ENCODE measurements around the gene TMC2. TPM values are rescaled to one million over a fixed set of nuclear protein-coding genes. Genes with fewer than 3 reads are reported as not detected.

TMC2 gene
- total and polyA plus RNA-seq, 2 of the 4 experiments (the other 2 are of a cell fraction) = not detected

GRCh38 chr20:2527762-2528161 lies 8.6 kb upstream of the TMC2 start:
- no peak overlapping the region for H4K91ac ChIP-seq (ENCODE audit: insufficient read depth, low read depth, low read length)
- no peak for ATAC-seq (ENCODE audit: low read depth)
- BruUV-seq (replicated peaks) = no TSS peak
- no peak overlapping the region for H3K27ac ChIP-seq (ENCODE audit: insufficient read depth, low read length)
- no peak overlapping the region for H2AK5ac ChIP-seq (ENCODE audit: low read depth, low read length)
- no peak overlapping the region for H2BK15ac ChIP-seq (ENCODE audit: low read depth, low read length)
- no peaks in the 10 kb centered on the region for H3K9me3 ChIP-seq (ENCODE audit: control insufficient read depth, insufficient read depth, low read length)
- H2AFZ ChIP-seq (replicated peaks; ENCODE audit: low read length, poor library complexity) = no peak overlapping the region
- no peak overlapping the region for H2BK5ac ChIP-seq (ENCODE audit: low read depth, low read length, poor library complexity, severe bottlenecking)
- peaks cover 3% of the 10 kb centered on the region; the same call in 1 of the 2 replicates for H3K4me1 ChIP-seq (ENCODE audit: control insufficient read depth, insufficient read depth, low read length)
- no peak overlapping the region for H3K9ac ChIP-seq (ENCODE audit: low read depth, low read length)
- H3K56ac ChIP-seq (ENCODE audit: extremely low read depth, insufficient read depth, low read length) = no peak overlapping the region
- H4K5ac ChIP-seq (ENCODE audit: low read depth, low read length) = no peak overlapping the region
- H3K4ac ChIP-seq (ENCODE audit: low read depth, low read length) = no peak overlapping the region
- H2BK120ac ChIP-seq (ENCODE audit: low read depth, low read length) = no peak overlapping the region
- H2AK9ac ChIP-seq (replicated peaks; ENCODE audit: low read depth, low read length, poor library complexity) = no peak overlapping the region
- H2BK20ac ChIP-seq (ENCODE audit: low read depth, low read length) = no peak overlapping the region
- H3K4me2 ChIP-seq (ENCODE audit: low read depth, low read length) = no peak overlapping the region
- no peak for TF ChIP-seq MAZ (IDR thresholded peaks at IDR 0.05; ENCODE audit: borderline replicate concordance, low read depth, low read length)
- no peak for TF ChIP-seq POLR2A (IDR thresholded peaks at IDR 0.05; ENCODE audit: low read depth, low read length)
- TF ChIP-seq RAD21 (IDR thresholded peaks at IDR 0.05; ENCODE audit: low read length) = no peak
- TF ChIP-seq CHD1 (IDR thresholded peaks at IDR 0.05; ENCODE audit: low read depth, low read length) = no peak
- TF ChIP-seq NFE2L2 (IDR thresholded peaks at IDR 0.05; ENCODE audit: low read depth, low read length) = no peak
- no peak for TF ChIP-seq ELK1 (IDR thresholded peaks at IDR 0.05; ENCODE audit: borderline replicate concordance, low read depth, low read length)
- TF ChIP-seq MXI1 (IDR thresholded peaks at IDR 0.05; ENCODE audit: borderline replicate concordance, low read depth, low read length) = no peak
- no peak for TF ChIP-seq MAFK (IDR thresholded peaks at IDR 0.05; ENCODE audit: low read depth, low read length)
- TF ChIP-seq USF2 (IDR thresholded peaks at IDR 0.05; ENCODE audit: low read depth, low read length) = no peak
- TF ChIP-seq SMC3 (IDR thresholded peaks at IDR 0.05; ENCODE audit: low read depth, low read length) = no peak
- TF ChIP-seq, protein P1, sequence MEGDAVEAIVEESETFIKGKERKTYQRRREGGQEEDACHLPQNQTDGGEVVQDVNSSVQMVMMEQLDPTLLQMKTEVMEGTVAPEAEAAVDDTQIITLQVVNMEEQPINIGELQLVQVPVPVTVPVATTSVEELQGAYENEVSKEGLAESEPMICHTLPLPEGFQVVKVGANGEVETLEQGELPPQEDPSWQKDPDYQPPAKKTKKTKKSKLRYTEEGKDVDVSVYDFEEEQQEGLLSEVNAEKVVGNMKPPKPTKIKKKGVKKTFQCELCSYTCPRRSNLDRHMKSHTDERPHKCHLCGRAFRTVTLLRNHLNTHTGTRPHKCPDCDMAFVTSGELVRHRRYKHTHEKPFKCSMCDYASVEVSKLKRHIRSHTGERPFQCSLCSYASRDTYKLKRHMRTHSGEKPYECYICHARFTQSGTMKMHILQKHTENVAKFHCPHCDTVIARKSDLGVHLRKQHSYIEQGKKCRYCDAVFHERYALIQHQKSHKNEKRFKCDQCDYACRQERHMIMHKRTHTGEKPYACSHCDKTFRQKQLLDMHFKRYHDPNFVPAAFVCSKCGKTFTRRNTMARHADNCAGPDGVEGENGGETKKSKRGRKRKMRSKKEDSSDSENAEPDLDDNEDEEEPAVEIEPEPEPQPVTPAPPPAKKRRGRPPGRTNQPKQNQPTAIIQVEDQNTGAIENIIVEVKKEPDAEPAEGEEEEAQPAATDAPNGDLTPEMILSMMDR (conservative IDR thresholded peaks at IDR 0.05; ENCODE audit: low read depth, low read length) = no peak
- TF ChIP-seq CEBPB (IDR thresholded peaks at IDR 0.05; ENCODE audit: low read depth, low read length) = no peak
- no peak for TF ChIP-seq FOS (IDR thresholded peaks at IDR 0.05; ENCODE audit: low read depth, low read length)
- TF ChIP-seq RFX5 (IDR thresholded peaks at IDR 0.05; ENCODE audit: low read depth, low read length) = no peak
- H4K20me1 ChIP-seq (ENCODE audit: insufficient read depth, low read length) = no peaks in the 10 kb centered on the region
- POLR2A ChIA-PET (ENCODE audit: unreplicated experiment) = no interaction called here
- H3K23ac ChIP-seq (ENCODE audit: low read depth, low read length) = no peak overlapping the region
- peaks cover 5% of the 10 kb centered on the region for H3K9me1 ChIP-seq (ENCODE audit: insufficient read depth, low read length)
- whole genome bisulfite sequencing, 2 experiments (ENCODE audit: extremely low coverage in 2 of 2, insufficient read length in 1 of 2) = 70% methylated on average over 2 of the region's 6 CpGs; no CpG with 5 or more reads in 1 of the 2 experiments
- dilution Hi-C loops (cut with HindIII; ENCODE audit: low sequenced_read_pairs, unreplicated experiment) = no loop called here
- H3K18ac ChIP-seq (ENCODE audit: low read depth, low read length) = no peak overlapping the region
- H4K8ac ChIP-seq (ENCODE audit: low read depth in 2 of 2, low read length in 2 of 2) = no peak overlapping the region
- intact Hi-C loops (cut with micrococcal nuclease) = no loop called here
- H3K4me3 ChIP-seq (ENCODE audit: insufficient read depth, low read depth, low read length) = no peak overlapping the region
- peaks cover 4 to 8% of the 10 kb centered on the region in 2 experiments; a peak in 3 of 4 replicates for H3K79me1 ChIP-seq (ENCODE audit: low read depth in 1 of 2, low read length in 2 of 2)
- no peak for DNase-seq
- CTCF ChIA-PET = no interaction called here
- in situ Hi-C loops (cut with MboI; ENCODE audit: low sequenced_read_pairs) = no loop called here
- H3K36me3 ChIP-seq (ENCODE audit: control insufficient read depth, insufficient read depth, low read length) = no peaks in the 10 kb centered on the region
- H3K27me3 ChIP-seq (ENCODE audit: control insufficient read depth, insufficient read depth, low read length) = peaks cover 11% of the 10 kb centered on the region
- no peak overlapping the region for H3K14ac ChIP-seq (replicated peaks; ENCODE audit: low read depth, low read length)
